Keratinocyte (primary cell): Measurements from ENCODE around the gene FSIP2. TPM values are rescaled to one million over a fixed set of nuclear protein-coding genes. Genes with fewer than 3 reads are reported as not detected.

ENCODE experiments used
- DNase-seq: peaks from one replicate; pipeline ENCODE4 v3.0.0-alpha.2; 2011; ENCODE audit warnings: low read depth, missing footprints, low spot score
- FAIRE-seq: peaks from 2 replicates; lab custom pipeline; 2011; peaks lifted over from hg19 to GRCh38; lab: Jason Lieb, UNC
- H2AFZ ChIP-seq: 2 replicates; pipeline ENCODE4 v1.6.0; 2012; ENCODE audit warnings: low read length, control low read depth, inconsistent platforms; ENCODE audit not compliant: control insufficient read depth
- H3K27ac ChIP-seq: 2 replicates; pipeline ENCODE4 v1.5.1; 2011; ENCODE audit warnings: low read length; ENCODE audit not compliant: control insufficient read depth, insufficient read depth
- H3K27me3 ChIP-seq: 3 replicates; pipeline ENCODE4 v1.6.0; 2011; ENCODE audit warnings: low read length; ENCODE audit not compliant: control insufficient read depth, insufficient read depth; ENCODE audit errors: extremely low read depth
- H3K36me3 ChIP-seq, 2 experiments: 2 replicates in 1 of 2; 3 replicates in 1 of 2; pipeline ENCODE4 v1.5.1; 2011; ENCODE audit warnings: low read length in 2 of 2, mild to moderate bottlenecking in 1 of 2; ENCODE audit not compliant: control insufficient read depth in 2 of 2, insufficient read depth in 2 of 2; ENCODE audit errors: extremely low read depth in 1 of 2
- H3K4me1 ChIP-seq: 3 replicates; pipeline ENCODE4 v1.5.1; 2011; ENCODE audit warnings: low read length; ENCODE audit not compliant: control insufficient read depth, insufficient read depth; ENCODE audit errors: extremely low read depth
- H3K4me2 ChIP-seq: 3 replicates; pipeline ENCODE4 v1.6.0; 2011; ENCODE audit warnings: low read depth, low read length; ENCODE audit not compliant: control insufficient read depth, insufficient read depth; ENCODE audit errors: extremely low read depth
- H3K4me3 ChIP-seq, 3 experiments: fragments of 200-600 bp in 1 of 3; sonication (generic) in 1 of 3; 2 replicates in 2 of 3; 3 replicates in 1 of 3; pipeline ENCODE4 v1.5.1; 2011 to 2016; ENCODE audit warnings: low read length in 3 of 3, mild to moderate bottlenecking in 3 of 3, control low read depth in 2 of 3, inconsistent platforms in 1 of 3, low read depth in 1 of 3, mixed read lengths in 1 of 3, mixed run types in 1 of 3, moderate library complexity in 1 of 3; ENCODE audit not compliant: control insufficient read depth in 2 of 3, insufficient read depth in 2 of 3; ENCODE audit errors: extremely low read depth in 1 of 3
- H3K79me2 ChIP-seq: 2 replicates; pipeline ENCODE4 v1.6.0; 2012; ENCODE audit warnings: low read length; ENCODE audit not compliant: control insufficient read depth, insufficient read depth
- H3K9ac ChIP-seq: 3 replicates; pipeline ENCODE4 v1.6.0; 2011; ENCODE audit warnings: low read length; ENCODE audit not compliant: control insufficient read depth, insufficient read depth; ENCODE audit errors: extremely low read depth
- H3K9me1 ChIP-seq: 3 replicates; pipeline ENCODE4 v1.6.0; 2011; ENCODE audit warnings: low read length; ENCODE audit not compliant: control insufficient read depth, insufficient read depth; ENCODE audit errors: extremely low read depth
- H3K9me3 ChIP-seq: 2 replicates; pipeline ENCODE4 v1.5.1; 2012; ENCODE audit warnings: low read depth, low read length; ENCODE audit not compliant: control insufficient read depth
- H4K20me1 ChIP-seq: 3 replicates; pipeline ENCODE4 v1.6.0; 2011; ENCODE audit warnings: low read length; ENCODE audit not compliant: control insufficient read depth, insufficient read depth; ENCODE audit errors: extremely low read depth
- CTCF ChIP-seq, 3 experiments: IDR thresholded peaks in 1 of 3; conservative IDR thresholded peaks in 1 of 3; optimal IDR thresholded peaks in 1 of 3; 2 replicates in 2 of 3; 3 replicates in 1 of 3; pipeline versions ENCODE3 to v1.5.1; 2011; ENCODE audit warnings: low read length in 3 of 3, mild to moderate bottlenecking in 3 of 3, moderate library complexity in 2 of 3, control low read depth in 1 of 3, inconsistent platforms in 1 of 3; ENCODE audit not compliant: insufficient read depth in 2 of 3; ENCODE audit errors: extremely low read depth in 1 of 3
- EZH2 ChIP-seq: IDR thresholded peaks from one replicate; pipeline ENCODE4 v1.6.1; 2012; ENCODE audit warnings: inconsistent platforms, mild to moderate bottlenecking, low read length, moderate library complexity
- dilution Hi-C: fragments of 300-500 bp; cut with MboI; formaldehyde crosslinking; loops from one replicate; pipeline ENCODE4 v1.7.0; 2020; ENCODE audit warnings: low sequenced_read_pairs; ENCODE audit not compliant: extremely low pct_ligation_motif_present
- polyA plus RNA-seq, 5 experiments: library from polyadenylated mRNA; depleted of rRNA in 3 of 5; stranded (reverse) in 3 of 5; stranded (forward) in 1 of 5; unstranded in 1 of 5; fragments of >200 nt; gene quantifications; 1 replicate in 1 of 5; 2 replicates in 3 of 5; 3 replicates in 1 of 5; pipeline versions ENCODE4 v1.2.1 to v1.2.3, GENCODE V29; 2011 to 2012; ENCODE audit warnings: missing spikeins in 2 of 5, low read depth in 1 of 5, low replicate concordance in 1 of 5

FSIP2 gene
- polyA plus RNA-seq, 1 donor (not counting 4 experiments of a cell fraction or from before 2014, with no cell fraction given), result 0.38 TPM

- no peak overlapping the region for H2AFZ ChIP-seq
- TF ChIP-seq EZH2 (no peak), CTCF (optimal IDR thresholded peaks at IDR 0.05 in 1 of 3, IDR thresholded peaks at IDR 0.05 in 1 of 3, conservative IDR thresholded peaks at IDR 0.05 in 1 of 3; ENCODE audit: extremely low read depth in 1 of 3, insufficient read depth in 2 of 3, low read length in 3 of 3) (no peak)
- no peaks in the 10 kb centered on the region for H3K27me3 ChIP-seq
- H4K20me1 ChIP-seq, result no peaks in the 10 kb centered on the region
- no peaks in the 10 kb centered on the region for H3K36me3 ChIP-seq
- no peaks in the 10 kb centered on the region for H3K9me3 ChIP-seq
- FAIRE-seq, result no peak
- H3K4me2 ChIP-seq, result no peak overlapping the region
- H3K4me3 ChIP-seq, result no peak overlapping the region
- H3K9ac ChIP-seq, result no peak overlapping the region
- H3K4me1 ChIP-seq, result no peaks in the 10 kb centered on the region
- dilution Hi-C loops, result no loop called here
- DNase-seq, result no peak
- no peaks in the 10 kb centered on the region for H3K9me1 ChIP-seq
- no peaks in the 10 kb centered on the region for H3K79me2 ChIP-seq
- no peak overlapping the region for H3K27ac ChIP-seq
These were observed 68.7 kb downstream of the FSIP2 start for GRCh38 chr2:185807351-185807750.

- no peak for FAIRE-seq
- H3K9ac ChIP-seq, result no peak overlapping the region
- H3K27ac ChIP-seq, result no peak overlapping the region
- no peak overlapping the region for H2AFZ ChIP-seq
- no peak overlapping the region for H3K4me2 ChIP-seq
- H3K4me1 ChIP-seq, result no peaks in the 10 kb centered on the region
- no peak for DNase-seq
- no peak for TF ChIP-seq CTCF (optimal IDR thresholded peaks at IDR 0.05 in 1 of 3, IDR thresholded peaks at IDR 0.05 in 1 of 3, conservative IDR thresholded peaks at IDR 0.05 in 1 of 3; ENCODE audit: extremely low read depth in 1 of 3, insufficient read depth in 2 of 3, low read length in 3 of 3)
- TF ChIP-seq EZH2, result no peak
- no peaks in the 10 kb centered on the region for H3K27me3 ChIP-seq
- H3K4me3 ChIP-seq, result no peak overlapping the region
- dilution Hi-C loops, result no loop called here
- H4K20me1 ChIP-seq, result no peaks in the 10 kb centered on the region
- no peaks in the 10 kb centered on the region for H3K9me1 ChIP-seq
- H3K79me2 ChIP-seq, result no peaks in the 10 kb centered on the region
- no peaks in the 10 kb centered on the region for H3K9me3 ChIP-seq
- H3K36me3 ChIP-seq, result no peaks in the 10 kb centered on the region
These were observed 73.0 kb downstream of the FSIP2 start for GRCh38 chr2:185811580-185811979.
